Activated CD8-positive, alpha-beta memory T cell treated with anti-CD3 and anti-CD28 coated beads, Interleukin-2, amount 50 U/mL, for 24 hours (primary cell): ENCODE measurements around the gene MMEL1.
"Not testable (repeated sequence)": the region's sequence is repeated elsewhere in the genome, so short reads cannot be mapped to it uniquely, and the experiment has no call there.

ENCODE experiments used
- DNase-seq: peaks from one replicate; pipeline ENCODE4 v3.0.0-alpha.2; 2020; ENCODE audit errors: extremely low read depth

The MMEL1 gene

GRCh38 chr1:2590233-2591141, 42.3 kb downstream of the MMEL1 start:
- DNase-seq, result no peak

- DNase-seq, result no peak
Measured at GRCh38 chr1:2589431-2590232, 43.2 kb downstream of the MMEL1 start.

GRCh38 chr1:2588661-2589430, 44.0 kb downstream of the MMEL1 start:
- DNase-seq, result no peak

GRCh38 chr1:2587860-2588571, 44.8 kb downstream of the MMEL1 start:
- DNase-seq, result no peak

GRCh38 chr1:2587071-2587859, 45.6 kb downstream of the MMEL1 start:
- no peak for DNase-seq

GRCh38 chr1:2586154-2587070, 46.4 kb downstream of the MMEL1 start, which contains the start of gene PRXL2B:
TSS of gene PRXL2B (plus strand) at chr1:2586777. CDS start at chr1:2586886, 109 bp downstream.
- peak; percentile 90 for DNase-seq

GRCh38 chr1:2585318-2586092, 47.3 kb downstream of the MMEL1 start:
- DNase-seq, result peak; percentile 46

GRCh38 chr1:2584686-2585317, 48.0 kb downstream of the MMEL1 start:
- no peak for DNase-seq

GRCh38 chr1:2583871-2584351, 48.9 kb downstream of the MMEL1 start:
- DNase-seq, result no peak

- no peak for DNase-seq
Measured at GRCh38 chr1:2583331-2583791, 49.5 kb downstream of the MMEL1 start.

- DNase-seq, result no peak
Measured at GRCh38 chr1:2582391-2582790, 50.4 kb downstream of the MMEL1 start.

GRCh38 chr1:2580691-2581090, 52.1 kb downstream of the MMEL1 start:
- no peak for DNase-seq

- DNase-seq, result no peak
Measured at GRCh38 chr1:2578758-2579118, 54.1 kb downstream of the MMEL1 start.

GRCh38 chr1:2577565-2578075, 55.2 kb downstream of the MMEL1 start:
- DNase-seq, result not testable (repeated sequence)

GRCh38 chr1:2575801-2576663, 56.8 kb downstream of the MMEL1 start:
- DNase-seq, result no peak

- DNase-seq, result no peak
Measured at GRCh38 chr1:2574350-2574749, 58.5 kb downstream of the MMEL1 start.
